HepG2 (cell line): ENCODE data around the gene RAMP3.

ENCODE experiments used
- BRCA1 ChIP-seq: sonication (generic); formaldehyde crosslinking; IDR thresholded peaks from 2 replicates; pipeline ENCODE4 v1.4.0; 2020; ENCODE audit warnings: missing genetic modification reagents
- FOXP1 ChIP-seq, 2 experiments: fragments of 450-650 bp in 1 of 2; IDR thresholded peaks; 2 replicates each; pipeline ENCODE4 v1.6.1; 2017 to 2018; ENCODE audit warnings: antibody characterized with exemption in 1 of 2
- POLR2AphosphoS5 ChIP-seq: IDR thresholded peaks from 2 replicates; pipeline ENCODE4 v1.6.1; 2012; ENCODE audit warnings: low read depth, low read length
- PRDM4 ChIP-seq: sonication (generic); formaldehyde crosslinking; IDR thresholded peaks from 2 replicates; pipeline ENCODE4 v1.9.0; 2021; ENCODE audit warnings: missing genetic modification reagents, borderline replicate concordance
- ZNF326 ChIP-seq: sonication (generic); formaldehyde crosslinking; IDR thresholded peaks from 2 replicates; pipeline ENCODE4 v1.4.0; 2020; ENCODE audit warnings: missing genetic modification reagents, borderline replicate concordance
- ZNF432 ChIP-seq: sonication (generic); formaldehyde crosslinking; IDR thresholded peaks from 2 replicates; pipeline ENCODE4 v1.5.0; 2020; ENCODE audit warnings: missing genetic modification reagents, mild to moderate bottlenecking, borderline replicate concordance
- ZNF552 ChIP-seq: sonication (generic); formaldehyde crosslinking; IDR thresholded peaks from 2 replicates; pipeline ENCODE4 v1.9.0; 2022; ENCODE audit warnings: missing genetic modification reagents, mild to moderate bottlenecking, borderline replicate concordance
- ZSCAN21 ChIP-seq: sonication (generic); formaldehyde crosslinking; IDR thresholded peaks from 2 replicates; pipeline ENCODE4 v1.8.0; 2022; ENCODE audit warnings: mild to moderate bottlenecking, missing genetic modification reagents, moderate library complexity, borderline replicate concordance
- TF ChIP-seq, protein P1 (sequence below): sonication (generic); formaldehyde crosslinking; IDR thresholded peaks from 2 replicates; pipeline ENCODE4 v1.5.0; 2020; ENCODE audit warnings: mild to moderate bottlenecking, missing genetic modification reagents, moderate library complexity
- TF ChIP-seq, protein P2 (sequence below): sonication (generic); formaldehyde crosslinking; conservative IDR thresholded peaks from 2 replicates; pipeline ENCODE4 v1.8.0; 2022; ENCODE audit warnings: mild to moderate bottlenecking, moderate library complexity, missing genetic modification reagents

DNA sequence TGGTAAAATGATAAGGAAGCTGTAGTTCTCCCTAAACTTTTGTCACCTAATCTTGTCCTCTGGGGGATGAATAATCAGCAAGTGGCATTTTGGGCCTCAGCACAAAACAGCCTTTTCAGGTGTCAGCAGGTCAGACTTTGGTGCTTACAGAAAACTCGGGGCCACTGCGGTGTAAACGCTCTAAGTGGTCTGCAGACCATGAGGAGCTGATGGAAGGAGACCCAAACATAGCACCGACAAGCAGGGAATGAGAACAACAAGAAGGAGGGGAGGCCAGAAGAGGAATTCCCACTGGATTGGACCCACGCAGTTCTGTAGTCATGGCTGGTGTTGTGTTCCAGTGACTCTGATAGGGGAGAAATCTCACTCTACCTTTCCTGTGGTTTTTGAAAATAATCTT is 45.4 kb downstream of the RAMP3 start:
- TF ChIP-seq ZSCAN21 (CRISPR knock-in tag) (no peak), FOXP1 (IDR thresholded peaks at IDR 0.05) (no peak), FOXP1 (CRISPR knock-in tag; IDR thresholded peaks at IDR 0.05) (no peak), ZNF326 (CRISPR knock-in tag) (no peak), ZNF432 (CRISPR knock-in tag) (no peak), PRDM4 (CRISPR knock-in tag) (no peak), ZNF552 (CRISPR knock-in tag) (no peak), POLR2AphosphoS5 (no peak), BRCA1 (CRISPR knock-in tag) (no peak)
- TF ChIP-seq, protein P1, sequence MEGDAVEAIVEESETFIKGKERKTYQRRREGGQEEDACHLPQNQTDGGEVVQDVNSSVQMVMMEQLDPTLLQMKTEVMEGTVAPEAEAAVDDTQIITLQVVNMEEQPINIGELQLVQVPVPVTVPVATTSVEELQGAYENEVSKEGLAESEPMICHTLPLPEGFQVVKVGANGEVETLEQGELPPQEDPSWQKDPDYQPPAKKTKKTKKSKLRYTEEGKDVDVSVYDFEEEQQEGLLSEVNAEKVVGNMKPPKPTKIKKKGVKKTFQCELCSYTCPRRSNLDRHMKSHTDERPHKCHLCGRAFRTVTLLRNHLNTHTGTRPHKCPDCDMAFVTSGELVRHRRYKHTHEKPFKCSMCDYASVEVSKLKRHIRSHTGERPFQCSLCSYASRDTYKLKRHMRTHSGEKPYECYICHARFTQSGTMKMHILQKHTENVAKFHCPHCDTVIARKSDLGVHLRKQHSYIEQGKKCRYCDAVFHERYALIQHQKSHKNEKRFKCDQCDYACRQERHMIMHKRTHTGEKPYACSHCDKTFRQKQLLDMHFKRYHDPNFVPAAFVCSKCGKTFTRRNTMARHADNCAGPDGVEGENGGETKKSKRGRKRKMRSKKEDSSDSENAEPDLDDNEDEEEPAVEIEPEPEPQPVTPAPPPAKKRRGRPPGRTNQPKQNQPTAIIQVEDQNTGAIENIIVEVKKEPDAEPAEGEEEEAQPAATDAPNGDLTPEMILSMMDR (CRISPR knock-in tag): no peak
- TF ChIP-seq, protein P2, sequence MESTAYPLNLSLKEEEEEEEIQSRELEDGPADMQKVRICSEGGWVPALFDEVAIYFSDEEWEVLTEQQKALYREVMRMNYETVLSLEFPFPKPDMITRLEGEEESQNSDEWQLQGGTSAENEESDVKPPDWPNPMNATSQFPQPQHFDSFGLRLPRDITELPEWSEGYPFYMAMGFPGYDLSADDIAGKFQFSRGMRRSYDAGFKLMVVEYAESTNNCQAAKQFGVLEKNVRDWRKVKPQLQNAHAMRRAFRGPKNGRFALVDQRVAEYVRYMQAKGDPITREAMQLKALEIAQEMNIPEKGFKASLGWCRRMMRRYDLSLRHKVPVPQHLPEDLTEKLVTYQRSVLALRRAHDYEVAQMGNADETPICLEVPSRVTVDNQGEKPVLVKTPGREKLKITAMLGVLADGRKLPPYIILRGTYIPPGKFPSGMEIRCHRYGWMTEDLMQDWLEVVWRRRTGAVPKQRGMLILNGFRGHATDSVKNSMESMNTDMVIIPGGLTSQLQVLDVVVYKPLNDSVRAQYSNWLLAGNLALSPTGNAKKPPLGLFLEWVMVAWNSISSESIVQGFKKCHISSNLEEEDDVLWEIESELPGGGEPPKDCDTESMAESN: no peak
